Measurements from ENCODE around the gene CTSZ. TPM values are rescaled to one million over a fixed set of nuclear protein-coding genes. Genes with fewer than 3 reads are reported as not detected.

Gene CTSZ
- total RNA-seq, 2 experiments from 2014 or later, result 42.4 to 44.0 TPM

DNA sequence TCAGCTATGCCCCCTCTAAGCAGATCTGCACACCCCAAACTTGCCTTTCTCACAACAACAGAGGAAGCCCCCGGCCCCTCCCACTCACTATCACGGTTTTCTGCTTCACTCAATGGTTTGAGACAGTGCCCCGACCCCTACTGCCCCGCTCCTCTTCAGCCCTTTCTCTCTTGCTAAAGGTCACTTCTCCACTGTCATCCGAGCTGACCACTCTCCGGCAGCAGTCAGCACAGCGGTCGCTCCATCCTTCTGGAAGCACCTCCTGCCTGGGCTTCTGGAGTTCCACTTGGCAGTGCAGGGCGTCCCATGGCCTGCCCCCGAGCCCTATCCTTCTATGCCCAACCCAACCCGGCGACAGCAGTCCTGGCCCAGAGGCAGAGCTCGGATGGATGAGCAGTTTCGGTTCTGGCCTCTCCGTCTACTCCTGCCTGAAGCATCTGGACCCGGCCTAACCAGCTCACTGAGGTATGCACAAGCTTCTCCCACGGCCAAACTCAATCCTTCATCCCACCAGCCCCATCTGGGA, 4.1 kb downstream of the CTSZ start:
- Mint-ChIP-seq H3K36me3 (ENCODE audit: low read depth) (peaks cover 21% of the 10 kb centered on the region), H3K9me3 (ENCODE audit: insufficient read depth) (no peaks in the 10 kb centered on the region), H3K27me3 (ENCODE audit: low read depth) (no peaks in the 10 kb centered on the region), H3K4me3 (no peak overlapping the region), H3K4me1 (ENCODE audit: low read depth) (peaks cover 39% of the 10 kb centered on the region), H3K27ac (no peak overlapping the region)
- ChIA-PET CTCF (no interaction called here), POLR2A (interaction anchor here (2.2 kb wide), 1 partner anchor 29 kb away, joined by 5 read pairs; the partner anchor contains the start of gene ATP5F1E)
- no peak for ATAC-seq
- no peak for DNase-seq

DNA sequence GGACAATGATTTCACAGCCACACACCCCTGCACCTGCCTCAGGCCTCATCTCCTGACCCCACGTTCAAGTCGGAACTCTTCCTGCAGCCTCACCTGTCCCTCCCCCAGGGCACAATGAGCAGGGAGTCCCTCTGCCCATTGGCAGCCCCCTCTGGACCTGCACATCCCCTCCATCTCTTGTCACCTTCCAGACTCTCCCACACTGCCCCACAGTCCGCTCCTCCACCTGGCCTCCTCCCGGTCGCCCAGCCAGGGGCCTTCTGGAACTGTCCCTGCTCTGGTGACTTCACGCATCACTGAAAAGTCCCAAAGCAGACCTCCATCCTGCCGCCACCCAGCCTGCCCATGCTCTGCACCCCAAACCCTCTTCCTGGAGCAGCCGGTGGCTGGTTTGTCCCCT, 4.7 kb downstream of the CTSZ start:
- H3K4me3 Mint-ChIP-seq, result no peak overlapping the region
- ATAC-seq, result no peak
- no peak for DNase-seq
- POLR2A ChIA-PET, result no interaction called here
- peaks cover 26% of the 10 kb centered on the region for H3K36me3 Mint-ChIP-seq (ENCODE audit: low read depth)
- H3K9me3 Mint-ChIP-seq (ENCODE audit: insufficient read depth), result no peaks in the 10 kb centered on the region
- CTCF ChIA-PET, result no interaction called here
- peaks cover 35% of the 10 kb centered on the region for H3K4me1 Mint-ChIP-seq (ENCODE audit: low read depth)
- H3K27me3 Mint-ChIP-seq (ENCODE audit: low read depth), result no peaks in the 10 kb centered on the region
- no peak overlapping the region for H3K27ac Mint-ChIP-seq

- POLR2A ChIA-PET, result interaction anchor here (1.0 kb wide), 1 partner anchor 10 kb away, joined by 3 read pairs; no protein-coding TSS in a partner anchor
- H3K4me3 Mint-ChIP-seq, result no peak overlapping the region
- CTCF ChIA-PET, result no interaction called here
- no peak for ATAC-seq
- peaks cover 35% of the 10 kb centered on the region for H3K4me1 Mint-ChIP-seq (ENCODE audit: low read depth)
- no peaks in the 10 kb centered on the region for H3K27me3 Mint-ChIP-seq (ENCODE audit: low read depth)
- peaks cover 31% of the 10 kb centered on the region for H3K36me3 Mint-ChIP-seq (ENCODE audit: low read depth)
- no peak overlapping the region for H3K27ac Mint-ChIP-seq
- DNase-seq, result no peak
- H3K9me3 Mint-ChIP-seq (ENCODE audit: insufficient read depth), result no peaks in the 10 kb centered on the region
Measured at GRCh38 chr20:59001449-59002171, 5.4 kb downstream of the CTSZ start.

GRCh38 chr20:59001068-59001448, 6.0 kb downstream of the CTSZ start:
- POLR2A ChIA-PET, result interaction anchor here (1.0 kb wide), 1 partner anchor 10 kb away, joined by 3 read pairs; no protein-coding TSS in a partner anchor
- H3K9me3 Mint-ChIP-seq (ENCODE audit: insufficient read depth), result no peaks in the 10 kb centered on the region

GRCh38 chr20:59000326-59000725, 6.7 kb downstream of the CTSZ start:
- Mint-ChIP-seq H3K27ac (no peak overlapping the region), H3K4me3 (no peak overlapping the region), H3K4me1 (ENCODE audit: low read depth) (peaks cover 27% of the 10 kb centered on the region), H3K27me3 (ENCODE audit: low read depth) (no peaks in the 10 kb centered on the region), H3K36me3 (ENCODE audit: low read depth) (peaks cover 44% of the 10 kb centered on the region), H3K9me3 (ENCODE audit: insufficient read depth) (no peaks in the 10 kb centered on the region)
- POLR2A ChIA-PET, result interaction anchor here (1.0 kb wide), 1 partner anchor 9 kb away, joined by 3 read pairs; no protein-coding TSS in a partner anchor
- ATAC-seq (no peak), DNase-seq (no peak)
- CTCF ChIA-PET, result interaction anchor here (1.2 kb wide), 1 partner anchor 10 kb away, joined by 3 read pairs; no protein-coding TSS in a partner anchor

More at GRCh38 chr20:59001068-59001448, 6.0 kb downstream of the CTSZ start:
- Mint-ChIP-seq H3K27me3 (ENCODE audit: low read depth) (no peaks in the 10 kb centered on the region), H3K4me1 (ENCODE audit: low read depth) (peaks cover 32% of the 10 kb centered on the region), H3K36me3 (ENCODE audit: low read depth) (peaks cover 36% of the 10 kb centered on the region), H3K4me3 (no peak overlapping the region), H3K27ac (no peak overlapping the region)
- CTCF ChIA-PET, result no interaction called here
- ATAC-seq (no peak), DNase-seq (no peak)

DNA sequence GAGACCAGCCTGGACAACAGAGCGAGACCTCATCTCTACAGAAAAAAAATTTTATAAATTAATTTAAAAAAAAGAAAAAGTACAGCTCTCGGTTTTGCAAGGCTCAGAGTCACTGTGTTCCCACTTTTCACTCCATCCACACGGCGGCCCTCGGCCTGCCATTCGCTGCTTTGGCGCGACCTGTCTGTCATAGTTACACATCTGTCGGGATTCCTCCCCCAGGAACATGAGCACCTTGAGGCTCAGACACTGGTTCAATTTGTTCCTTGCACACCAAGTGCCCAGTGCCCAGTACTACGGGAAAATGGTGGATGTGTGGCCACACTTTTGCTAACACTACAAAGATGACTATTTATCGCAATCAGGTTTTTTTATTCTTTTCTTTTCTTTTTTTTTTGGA, 8.4 kb downstream of the CTSZ start:
- POLR2A ChIA-PET, result interaction anchor here (1.9 kb wide), 1 partner anchor 33 kb away, joined by 10 read pairs; the partner anchor contains the start of gene ATP5F1E
- H3K9me3 Mint-ChIP-seq (ENCODE audit: insufficient read depth), result no peaks in the 10 kb centered on the region
- CTCF ChIA-PET, result no interaction called here

GRCh38 chr20:58997141-58997770, 9.8 kb downstream of the CTSZ start:
- Mint-ChIP-seq H3K27ac (peak overlapping the region; percentile 46), H3K36me3 (ENCODE audit: low read depth) (peaks cover 61% of the 10 kb centered on the region), H3K9me3 (ENCODE audit: insufficient read depth) (no peaks in the 10 kb centered on the region), H3K27me3 (ENCODE audit: low read depth) (no peaks in the 10 kb centered on the region), H3K4me3 (no peak overlapping the region), H3K4me1 (ENCODE audit: low read depth) (peaks cover 3% of the 10 kb centered on the region)
- no peak for ATAC-seq
- no peak for DNase-seq
- POLR2A ChIA-PET, result no interaction called here
- CTCF ChIA-PET, result no interaction called here

More for the DNA sequence above, 8.4 kb downstream of the CTSZ start:
- H3K27ac Mint-ChIP-seq, result no peak overlapping the region
- no peak for DNase-seq
- H3K36me3 Mint-ChIP-seq (ENCODE audit: low read depth), result peaks cover 50% of the 10 kb centered on the region
- H3K4me1 Mint-ChIP-seq (ENCODE audit: low read depth), result peaks cover 13% of the 10 kb centered on the region
- H3K27me3 Mint-ChIP-seq (ENCODE audit: low read depth), result no peaks in the 10 kb centered on the region
- H3K4me3 Mint-ChIP-seq, result no peak overlapping the region
- no peak for ATAC-seq

DNA sequence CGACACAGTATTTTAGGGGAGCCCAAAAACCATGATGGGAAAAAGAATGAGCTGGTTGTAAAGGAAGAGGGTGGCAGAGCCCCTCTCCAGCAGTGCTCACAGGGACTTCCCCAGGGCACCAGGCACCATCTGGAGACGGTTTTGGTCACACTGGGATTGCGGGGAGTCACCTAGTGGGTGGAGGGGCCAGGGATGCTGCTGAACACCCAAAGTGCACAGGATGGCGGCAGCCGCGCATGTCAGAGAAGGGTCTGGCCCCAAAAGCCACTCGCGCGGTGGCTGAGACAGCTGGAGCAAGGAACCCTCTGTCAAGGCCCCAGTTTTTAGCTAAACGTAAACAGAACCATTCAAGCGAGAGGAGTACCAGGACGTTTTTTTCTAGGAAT, 10.8 kb downstream of the CTSZ start:
- Mint-ChIP-seq H3K36me3 (ENCODE audit: low read depth) (peaks cover 63% of the 10 kb centered on the region), H3K9me3 (ENCODE audit: insufficient read depth) (no peaks in the 10 kb centered on the region), H3K27ac (peak overlapping the region; percentile 9), H3K27me3 (ENCODE audit: low read depth) (no peaks in the 10 kb centered on the region), H3K4me3 (no peak overlapping the region), H3K4me1 (ENCODE audit: low read depth) (peaks cover 3% of the 10 kb centered on the region)
- CTCF ChIA-PET, result no interaction called here
- DNase-seq, result no peak
- POLR2A ChIA-PET, result no interaction called here
- no peak for ATAC-seq

DNA sequence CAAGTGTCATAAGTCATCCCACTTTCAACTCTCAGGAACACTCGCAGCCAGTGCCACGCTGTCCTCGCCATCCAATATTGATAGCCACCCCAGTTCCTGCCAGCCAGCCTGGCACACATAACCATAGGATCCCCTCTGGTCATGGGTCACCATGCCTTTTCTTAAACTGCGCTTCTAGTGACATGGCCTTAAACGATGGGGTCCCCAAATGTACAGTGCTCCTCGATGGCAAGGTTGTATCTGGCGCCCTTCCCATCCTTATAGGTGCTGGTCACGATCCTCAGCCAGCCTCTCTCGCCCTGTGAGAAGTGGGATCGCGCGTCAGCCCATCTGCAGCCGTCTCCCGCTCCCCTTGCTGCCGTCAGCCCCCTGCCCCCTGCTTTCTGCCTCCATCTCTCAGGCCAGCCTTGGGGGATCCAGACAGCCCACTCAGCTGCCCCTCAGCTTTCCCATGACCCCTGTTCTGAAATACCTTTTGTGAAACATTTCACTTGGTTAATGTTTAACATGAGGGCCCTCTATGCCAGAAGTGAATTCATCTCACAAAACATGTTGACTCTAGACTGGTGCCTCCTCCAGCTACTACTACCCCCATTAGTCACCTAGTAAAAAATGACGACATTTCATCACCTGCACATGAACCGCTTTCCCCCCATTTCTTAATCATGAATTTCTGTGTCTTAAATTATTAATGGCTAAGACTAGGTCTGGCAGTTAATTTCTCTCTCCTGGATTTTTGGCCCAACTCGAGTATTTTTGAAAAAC, 11.4 kb downstream of the CTSZ start:
- POLR2A ChIA-PET, result no interaction called here

DNA sequence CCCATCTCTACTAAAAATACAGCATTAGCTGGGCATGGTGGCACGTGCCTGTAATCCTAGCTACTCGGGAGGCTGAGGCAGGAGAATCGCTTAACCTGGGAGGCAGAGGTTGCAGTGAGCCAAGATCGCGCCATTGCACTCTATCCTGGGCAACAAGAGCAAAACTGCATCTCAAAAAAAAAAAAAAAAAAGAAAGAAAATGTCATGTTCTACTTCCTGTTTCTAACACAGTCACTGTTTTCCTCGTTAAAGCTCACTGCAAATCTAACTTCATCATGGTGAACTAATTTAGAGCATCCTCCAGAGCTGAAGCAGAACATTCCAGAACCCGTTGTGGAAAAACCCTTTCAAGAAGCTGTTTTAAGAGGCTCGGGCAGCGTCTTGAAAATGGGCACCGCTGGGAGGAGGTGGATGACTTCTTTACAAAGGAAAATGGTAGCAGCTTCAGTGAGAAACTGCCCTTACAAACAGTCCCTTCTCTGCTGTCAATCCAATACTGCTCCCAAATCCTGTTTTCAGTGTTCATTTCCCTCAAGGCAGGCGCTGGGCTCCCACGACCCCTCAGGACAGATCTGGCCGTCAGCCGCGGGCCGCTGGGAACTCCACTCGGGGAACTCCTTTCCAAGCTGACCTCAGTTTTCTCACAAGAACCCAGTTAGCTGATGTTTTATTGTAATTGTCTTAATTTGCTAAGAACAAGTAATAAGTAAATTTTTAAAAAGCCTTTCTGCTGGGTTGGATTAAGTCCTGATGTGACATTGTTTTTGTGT, 12.5 kb downstream of the CTSZ start:
- ChIA-PET CTCF (interaction anchor here (1.3 kb wide), 1 partner anchor 12 kb away, joined by 3 read pairs; no protein-coding TSS in a partner anchor), POLR2A (no interaction called here)
- Mint-ChIP-seq H3K9me3 (ENCODE audit: insufficient read depth) (no peaks in the 10 kb centered on the region), H3K4me3 (no peak overlapping the region), H3K4me1 (ENCODE audit: low read depth) (peaks cover 3% of the 10 kb centered on the region), H3K27ac (no peak overlapping the region), H3K27me3 (ENCODE audit: low read depth) (no peaks in the 10 kb centered on the region), H3K36me3 (ENCODE audit: low read depth) (peaks cover 71% of the 10 kb centered on the region)
- ATAC-seq, result no peak
- DNase-seq, result no peak

More for the DNA sequence above, 11.4 kb downstream of the CTSZ start:
- Mint-ChIP-seq H3K9me3 (ENCODE audit: insufficient read depth) (no peaks in the 10 kb centered on the region), H3K27me3 (ENCODE audit: low read depth) (no peaks in the 10 kb centered on the region), H3K4me3 (no peak overlapping the region), H3K36me3 (ENCODE audit: low read depth) (peaks cover 68% of the 10 kb centered on the region), H3K4me1 (ENCODE audit: low read depth) (peaks cover 3% of the 10 kb centered on the region), H3K27ac (peak overlapping the region; percentile 58)
- ATAC-seq, result no peak
- CTCF ChIA-PET, result no interaction called here
- no peak for DNase-seq
